ENCODE results near the gene FXN.

Gene FXN

DNA sequence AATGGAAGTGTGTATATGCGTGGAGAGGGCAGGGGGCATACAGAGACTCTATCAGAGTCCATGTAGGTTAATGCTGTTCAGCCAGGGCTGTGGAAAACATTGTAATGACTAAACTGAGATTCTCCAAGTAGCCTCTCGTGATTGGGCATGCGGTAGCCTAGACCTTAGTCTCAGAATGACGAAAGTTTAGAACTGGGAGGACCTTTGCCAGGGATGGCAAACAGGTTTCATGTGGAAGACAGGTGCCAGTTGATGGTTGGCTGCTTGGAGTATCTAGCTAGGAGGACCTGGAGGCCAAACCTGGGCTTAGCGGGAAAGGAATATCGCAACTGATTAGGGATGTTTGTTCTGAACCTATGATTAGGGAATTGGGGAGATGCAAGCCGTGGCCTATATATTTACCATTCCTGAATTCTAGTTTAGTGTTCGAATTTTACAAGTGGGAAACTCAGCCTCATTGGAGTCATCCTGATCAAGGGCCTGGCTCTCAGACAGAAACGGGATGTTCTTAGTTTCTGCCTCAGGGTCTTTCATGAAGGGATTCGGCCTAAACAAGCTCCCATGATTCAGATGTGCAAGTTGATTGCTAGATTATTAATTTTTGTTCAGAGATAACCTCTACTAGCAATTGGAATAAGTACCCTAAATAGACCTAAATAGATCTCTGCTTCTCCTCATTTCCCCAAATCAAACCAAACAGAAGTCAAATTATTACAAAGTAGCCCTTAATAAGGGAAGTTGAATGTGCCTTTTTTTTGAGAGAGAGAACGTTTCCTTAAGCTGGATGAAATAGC is 111.7 kb downstream of the FXN start:
- no peak for TF ChIP-seq EZH2 (IDR thresholded peaks at IDR 0.05; ENCODE audit: borderline replicate concordance, low read length)
- TF ChIP-seq, protein P1, sequence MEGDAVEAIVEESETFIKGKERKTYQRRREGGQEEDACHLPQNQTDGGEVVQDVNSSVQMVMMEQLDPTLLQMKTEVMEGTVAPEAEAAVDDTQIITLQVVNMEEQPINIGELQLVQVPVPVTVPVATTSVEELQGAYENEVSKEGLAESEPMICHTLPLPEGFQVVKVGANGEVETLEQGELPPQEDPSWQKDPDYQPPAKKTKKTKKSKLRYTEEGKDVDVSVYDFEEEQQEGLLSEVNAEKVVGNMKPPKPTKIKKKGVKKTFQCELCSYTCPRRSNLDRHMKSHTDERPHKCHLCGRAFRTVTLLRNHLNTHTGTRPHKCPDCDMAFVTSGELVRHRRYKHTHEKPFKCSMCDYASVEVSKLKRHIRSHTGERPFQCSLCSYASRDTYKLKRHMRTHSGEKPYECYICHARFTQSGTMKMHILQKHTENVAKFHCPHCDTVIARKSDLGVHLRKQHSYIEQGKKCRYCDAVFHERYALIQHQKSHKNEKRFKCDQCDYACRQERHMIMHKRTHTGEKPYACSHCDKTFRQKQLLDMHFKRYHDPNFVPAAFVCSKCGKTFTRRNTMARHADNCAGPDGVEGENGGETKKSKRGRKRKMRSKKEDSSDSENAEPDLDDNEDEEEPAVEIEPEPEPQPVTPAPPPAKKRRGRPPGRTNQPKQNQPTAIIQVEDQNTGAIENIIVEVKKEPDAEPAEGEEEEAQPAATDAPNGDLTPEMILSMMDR (IDR thresholded peaks at IDR 0.05; ENCODE audit: low read length) = no peak
- peaks cover 2% of the 10 kb centered on the region for H3K4me1 ChIP-seq (ENCODE audit: insufficient read depth, low read length, severe bottlenecking)
- H3K27ac ChIP-seq (ENCODE audit: low read depth, low read length, poor library complexity, severe bottlenecking) = no peak overlapping the region
- H2AFZ ChIP-seq (ENCODE audit: low read length) = no peak overlapping the region
- H3K27me3 ChIP-seq (ENCODE audit: insufficient read depth, low read length) = no peaks in the 10 kb centered on the region
- H3K4me2 ChIP-seq (ENCODE audit: low read length) = no peak overlapping the region
- no peaks in the 10 kb centered on the region for H3K9me3 ChIP-seq (ENCODE audit: low read length)
- no peaks in the 10 kb centered on the region for H3K79me2 ChIP-seq (ENCODE audit: insufficient read depth, low read length)
- H3K4me3 ChIP-seq (ENCODE audit: low read depth, low read length, poor library complexity, severe bottlenecking) = no peak overlapping the region
- no peaks in the 10 kb centered on the region for H3K9me2 ChIP-seq (ENCODE audit: low read depth, low read length)
- no peaks in the 10 kb centered on the region for H4K20me1 ChIP-seq (ENCODE audit: insufficient read depth, low read length)
- H3F3A ChIP-seq (ENCODE audit: insufficient read depth, low read length) = no peaks in the 10 kb centered on the region
- H3K9ac ChIP-seq (ENCODE audit: low read length) = no peak overlapping the region
- H3K36me3 ChIP-seq (ENCODE audit: insufficient read depth, low read length) = no peaks in the 10 kb centered on the region; the same call in 1 of the 2 replicates

DNA sequence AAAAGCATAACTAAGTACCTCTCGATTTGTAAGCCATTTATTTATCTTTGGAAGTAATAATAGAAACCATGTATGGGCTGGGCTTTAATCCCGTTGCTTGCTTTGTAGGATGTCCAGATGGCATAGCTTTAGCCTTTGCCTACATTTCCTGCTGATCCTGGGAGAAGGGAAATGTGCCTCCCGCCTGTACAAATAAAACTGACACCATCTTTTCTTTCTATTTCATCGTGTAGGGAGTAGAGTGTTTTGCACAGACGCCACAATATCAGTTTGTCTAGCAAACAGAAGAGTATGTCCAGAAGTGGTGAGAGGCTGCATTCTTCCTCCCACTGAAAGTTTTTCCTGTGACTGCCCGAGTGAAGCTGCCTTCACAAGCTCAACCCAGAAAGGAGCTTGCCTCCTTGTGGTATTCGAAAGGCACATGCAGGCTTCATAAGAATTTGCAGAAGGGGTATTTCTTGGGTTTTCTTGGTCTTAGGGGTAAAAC is 113.8 kb downstream of the FXN start:
- Histone ChIP-seq H3K36me3 (ENCODE audit: insufficient read depth, low read length) (no peaks in the 10 kb centered on the region; the same call in 1 of the 2 replicates), H3K27ac (ENCODE audit: low read depth, low read length, poor library complexity, severe bottlenecking) (no peak overlapping the region), H3K4me3 (ENCODE audit: low read depth, low read length, poor library complexity, severe bottlenecking) (no peak overlapping the region), H3K9me2 (ENCODE audit: low read depth, low read length) (no peaks in the 10 kb centered on the region), H4K20me1 (ENCODE audit: insufficient read depth, low read length) (no peaks in the 10 kb centered on the region), H3K9me3 (ENCODE audit: low read length) (no peaks in the 10 kb centered on the region), H3F3A (ENCODE audit: insufficient read depth, low read length) (no peaks in the 10 kb centered on the region), H3K4me1 (ENCODE audit: insufficient read depth, low read length, severe bottlenecking) (peaks cover 12% of the 10 kb centered on the region), H2AFZ (ENCODE audit: low read length) (no peak overlapping the region), H3K4me2 (ENCODE audit: low read length) (no peak overlapping the region), H3K27me3 (ENCODE audit: insufficient read depth, low read length) (no peaks in the 10 kb centered on the region), H3K9ac (ENCODE audit: low read length) (no peak overlapping the region), H3K79me2 (ENCODE audit: insufficient read depth, low read length) (no peaks in the 10 kb centered on the region)
- TF ChIP-seq, protein P1 (IDR thresholded peaks at IDR 0.05; ENCODE audit: low read length) = no peak; the same call in 1 of the 2 replicates
- no peak for TF ChIP-seq EZH2 (IDR thresholded peaks at IDR 0.05; ENCODE audit: borderline replicate concordance, low read length)
